ENCODE data around the gene POLE3. TPM values are rescaled to one million over a fixed set of nuclear protein-coding genes. Genes with fewer than 3 reads are reported as not detected.

POLE3 gene
- total RNA-seq (2022; extraction: Qiagen RNA extraction; ENCODE audit: low read depth) = 93.7 to 121 TPM (median 107 TPM) in 5 replicates

GRCh38 chr9:113410207-113410864 lies at the start of gene POLE3, which contains the start of gene C9orf43:
POLE3 (minus strand) TSS chr9:113410675; CDS start chr9:113410293, 382 bp downstream.
C9orf43 (plus strand) TSS chr9:113410747; CDS start chr9:113413494, 2,747 bp downstream.

GRCh38 chr9:113401027-113401792 lies 9.3 kb downstream of the POLE3 start, which contains the start of gene ALAD:
ALAD (minus strand) TSS chr9:113401284; CDS start chr9:113393559, 7,725 bp downstream.

GRCh38 chr9:113376634-113377567 lies 33.6 kb downstream of the POLE3 start, which contains the start of gene HDHD3:
HDHD3 (minus strand) TSS chr9:113376986; CDS start chr9:113374354, 2,632 bp downstream.

Other genes with a start within 250 kb of the POLE3 start
- gene FKBP15, start 189.4 kb downstream of the POLE3 start, total RNA-seq (2022; extraction: Qiagen RNA extraction; ENCODE audit: low read depth) = 16.0 to 19.2 TPM (median 16.5 TPM) in 5 replicates
- 18.8 to 21.9 TPM (median 20.6 TPM) in 5 replicates for gene SLC31A1, start 189.1 kb downstream of the POLE3 start, total RNA-seq (2022; extraction: Qiagen RNA extraction; ENCODE audit: low read depth)
- gene CDC26, start 135.1 kb downstream of the POLE3 start, total RNA-seq (2022; extraction: Qiagen RNA extraction; ENCODE audit: low read depth) = 45.6 to 60.1 TPM (median 47.4 TPM) in 5 replicates
- gene PRPF4, start 135.0 kb downstream of the POLE3 start, total RNA-seq (2022; extraction: Qiagen RNA extraction; ENCODE audit: low read depth) = 52.6 to 56.0 TPM (median 55.0 TPM) in 5 replicates
- gene RNF183, start 107.3 kb downstream of the POLE3 start, total RNA-seq (2022; extraction: Qiagen RNA extraction; ENCODE audit: low read depth) = 0.19 TPM in 1 of 5 replicates, not detected in the others
- gene WDR31, start 70.4 kb downstream of the POLE3 start, total RNA-seq (2022; extraction: Qiagen RNA extraction; ENCODE audit: low read depth) = 0.69 to 1.4 TPM (median 1.2 TPM) in 5 replicates
- gene BSPRY, start 61.1 kb downstream of the POLE3 start, total RNA-seq (2022; extraction: Qiagen RNA extraction; ENCODE audit: low read depth) = 0.24 TPM in 1 of 5 replicates, not detected in the others
- 19.3 to 25.9 TPM (median 23.8 TPM) in 5 replicates for gene HDHD3, start 33.7 kb downstream of the POLE3 start, total RNA-seq (2022; extraction: Qiagen RNA extraction; ENCODE audit: low read depth)
- 11.5 to 16.5 TPM (median 15.3 TPM) in 5 replicates for gene ALAD, start 9.4 kb downstream of the POLE3 start, total RNA-seq (2022; extraction: Qiagen RNA extraction; ENCODE audit: low read depth)
- 0.35 to 0.59 TPM (median 0.51 TPM) in 5 replicates for gene C9orf43, start 72 bp upstream of the POLE3 start, total RNA-seq (2022; extraction: Qiagen RNA extraction; ENCODE audit: low read depth)
- gene RGS3, start 53.1 kb upstream of the POLE3 start, total RNA-seq (2022; extraction: Qiagen RNA extraction; ENCODE audit: low read depth) = 19.9 to 24.9 TPM (median 24.4 TPM) in 5 replicates

Measured in A549 treated with GW870086 at 1 μM for 4 hours (cell line).